Ishikawa (cell line): ENCODE results near the gene B3GAT2.

Experiments
- CEBPB ChIP-seq: IDR thresholded peaks from 2 replicates; pipeline ENCODE4 v1.6.1; 2012
- CREB1 ChIP-seq: IDR thresholded peaks from 2 replicates; pipeline ENCODE4 v1.6.1; 2012; ENCODE audit warnings: low read depth
- EGR1 ChIP-seq: IDR thresholded peaks from 2 replicates; pipeline ENCODE4 v1.6.1; 2012
- EP300 ChIP-seq: IDR thresholded peaks from 2 replicates; pipeline ENCODE4 v1.6.1; 2012; ENCODE audit warnings: borderline replicate concordance
- FOXM1 ChIP-seq: IDR thresholded peaks from 2 replicates; pipeline ENCODE4 v1.6.1; 2012; ENCODE audit warnings: low read depth, borderline replicate concordance
- MAX ChIP-seq: IDR thresholded peaks from 2 replicates; pipeline ENCODE4 v1.6.1; 2012
- NFIC ChIP-seq: IDR thresholded peaks from 2 replicates; pipeline ENCODE4 v1.6.1; 2012
- RAD21 ChIP-seq: IDR thresholded peaks from 2 replicates; pipeline ENCODE4 v1.6.1; 2012; ENCODE audit warnings: low read depth
- REST ChIP-seq: IDR thresholded peaks from 2 replicates; pipeline ENCODE4 v1.6.1; 2012; ENCODE audit warnings: low read depth, mild to moderate bottlenecking
- TAF1 ChIP-seq: IDR thresholded peaks from 2 replicates; pipeline ENCODE4 v1.6.1; 2012; ENCODE audit warnings: low read depth, mild to moderate bottlenecking
- TCF12 ChIP-seq: IDR thresholded peaks from 2 replicates; pipeline ENCODE4 v1.6.1; 2012; ENCODE audit warnings: low read depth
- TEAD4 ChIP-seq: IDR thresholded peaks from 2 replicates; pipeline ENCODE4 v1.6.1; 2012
- USF1 ChIP-seq: IDR thresholded peaks from 2 replicates; pipeline ENCODE4 v1.6.1; 2012
- YY1 ChIP-seq: IDR thresholded peaks from 2 replicates; pipeline ENCODE4 v1.6.1; 2012; ENCODE audit warnings: low read depth
- ZBTB7A ChIP-seq: IDR thresholded peaks from 2 replicates; pipeline ENCODE4 v1.6.1; 2012; ENCODE audit warnings: low read depth

B3GAT2 gene

GRCh38 chr6:70842541-70842940, 114.3 kb downstream of the B3GAT2 start:
- TF ChIP-seq USF1 (no peak), FOXM1 (no peak), RAD21 (no peak), ZBTB7A (no peak), EGR1 (no peak), NFIC (no peak), TEAD4 (no peak), EP300 (no peak), TCF12 (no peak), REST (no peak), TAF1 (no peak), CEBPB (no peak), MAX (no peak)

- TF ChIP-seq CREB1: no peak
- TF ChIP-seq NFIC: no peak
- no peak for TF ChIP-seq YY1
- TF ChIP-seq ZBTB7A: no peak
- no peak for TF ChIP-seq TEAD4
- no peak for TF ChIP-seq CEBPB
- no peak for TF ChIP-seq MAX
- no peak for TF ChIP-seq TAF1
- TF ChIP-seq FOXM1: no peak
- no peak for TF ChIP-seq EGR1
- no peak for TF ChIP-seq REST
- TF ChIP-seq EP300: no peak
- no peak for TF ChIP-seq TCF12
- no peak for TF ChIP-seq RAD21
- TF ChIP-seq USF1: no peak
Measured at GRCh38 chr6:70841112-70841511, 115.7 kb downstream of the B3GAT2 start.

- TF ChIP-seq MAX (no peak), REST (no peak), EGR1 (no peak), NFIC (no peak), FOXM1 (no peak), CREB1 (no peak), RAD21 (no peak), CEBPB (no peak), USF1 (no peak), EP300 (no peak), TEAD4 (no peak), YY1 (no peak)
Measured at GRCh38 chr6:70839286-70840266, 117.3 kb downstream of the B3GAT2 start.
